ENCODE data around the gene GATAD2B. TPM values are rescaled to one million over a fixed set of nuclear protein-coding genes. Genes with fewer than 3 reads are reported as not detected.

GATAD2B gene
- total and polyA plus RNA-seq, 8 donors: 2.7 to 26.3 (median 16.0) TPM

- TF ChIP-seq CTCF (IDR thresholded peaks at IDR 0.05): no peak
- no peak for TF ChIP-seq EP300 (IDR thresholded peaks at IDR 0.05)
- TF ChIP-seq POLR2AphosphoS5 (IDR thresholded peaks at IDR 0.05): no peak
- no peaks in the 10 kb centered on the region for H3K9me3 ChIP-seq
- no peak overlapping the region for H3K4me3 ChIP-seq
- intact Hi-C loops (cut with DNase I; ENCODE audit: low total_unique reads): loop anchor here (5.0 to 10.0 kb wide), 2 partner anchors 149 to 192 kb away; partner anchors contain the start of genes DENND4B and RAB13
- 61 to 82% (median 78%) methylated on average over 9 to 18 of the region's 18 CpGs for WGBS, 5 donors
- peaks cover 0 to 24% (median 13%) of the 10 kb centered on the region in 4 donors for H3K4me1 ChIP-seq
- H3K36me3 ChIP-seq: peaks cover 0 to 7% (median 3%) of the 10 kb centered on the region in 4 donors
- no peak overlapping the region for H3K27ac ChIP-seq
- DNase-seq: peak in 1 of 2 donors; percentile 22
- peaks cover 0 to 14% (median 0%) of the 10 kb centered on the region in 3 donors for H3K27me3 ChIP-seq
These were observed 127.4 kb downstream of the GATAD2B start for GRCh38 chr1:153795330-153795837.

GRCh38 chr1:153794624-153795329 is 128.0 kb downstream of the GATAD2B start:
- Histone ChIP-seq H3K36me3 (peaks cover 0 to 3% (median under 1%) of the 10 kb centered on the region in 4 donors), H3K4me1 (peaks cover 6 to 30% (median 15%) of the 10 kb centered on the region in 4 donors), H3K27me3 (peaks cover 0 to 14% (median 0%) of the 10 kb centered on the region in 3 donors), H3K27ac (no peak overlapping the region), H3K4me3 (no peak overlapping the region), H3K9me3 (no peaks in the 10 kb centered on the region)
- 48 to 57% (median 54%) methylated on average over 5 to 14 of the region's 14 CpGs for WGBS, 5 donors
- TF ChIP-seq POLR2A (IDR thresholded peaks at IDR 0.05) (no peak), POLR2AphosphoS5 (IDR thresholded peaks at IDR 0.05) (no peak), CTCF (IDR thresholded peaks at IDR 0.05) (no peak), EP300 (IDR thresholded peaks at IDR 0.05) (no peak)
- peak in 1 of 2 donors; percentile 59 for DNase-seq
- intact Hi-C loops (cut with DNase I; ENCODE audit: low total_unique reads): loop anchor here (5.0 to 10.0 kb wide), 2 partner anchors 150 to 193 kb away; partner anchors contain the start of genes DENND4B and RAB13

- TF ChIP-seq POLR2A (IDR thresholded peaks at IDR 0.05) (no peak), EP300 (IDR thresholded peaks at IDR 0.05) (no peak), POLR2AphosphoS5 (IDR thresholded peaks at IDR 0.05) (no peak), CTCF (IDR thresholded peaks at IDR 0.05) (no peak)
- no peak overlapping the region for H3K27ac ChIP-seq
- H3K4me1 ChIP-seq: peaks cover 6 to 37% (median 18%) of the 10 kb centered on the region in 4 donors
- peaks cover 0 to 14% (median 0%) of the 10 kb centered on the region in 3 donors for H3K27me3 ChIP-seq
- H3K4me3 ChIP-seq: no peak overlapping the region
- WGBS, 5 donors: 75 to 84% (median 83%) methylated on average over 10 to 12 of the region's 12 CpGs
- intact Hi-C loops (cut with DNase I; ENCODE audit: low total_unique reads): loop anchor here (10.0 kb wide), 1 partner anchor 151 kb away; the partner anchor contains the start of gene DENND4B
- no peaks in the 10 kb centered on the region for H3K36me3 ChIP-seq
- DNase-seq: no peak
- H3K9me3 ChIP-seq: no peaks in the 10 kb centered on the region
These were observed 128.7 kb downstream of the GATAD2B start for GRCh38 chr1:153793973-153794615.

- H3K4me3 ChIP-seq: no peak overlapping the region
- DNase-seq: no peak
- no peak for TF ChIP-seq POLR2AphosphoS5 (IDR thresholded peaks at IDR 0.05)
- TF ChIP-seq POLR2A (IDR thresholded peaks at IDR 0.05): no peak
- no peak for TF ChIP-seq CTCF (IDR thresholded peaks at IDR 0.05)
- no peak for TF ChIP-seq EP300 (IDR thresholded peaks at IDR 0.05)
- no peaks in the 10 kb centered on the region for H3K36me3 ChIP-seq
- WGBS, 5 donors: 63 to 82% (median 77%) methylated on average over 9 of the region's 9 CpGs
- H3K27me3 ChIP-seq: peaks cover 0 to 14% (median 0%) of the 10 kb centered on the region in 3 donors
- no peak overlapping the region for H3K27ac ChIP-seq
- peaks cover 6 to 43% (median 20%) of the 10 kb centered on the region in 4 donors for H3K4me1 ChIP-seq
- no peaks in the 10 kb centered on the region for H3K9me3 ChIP-seq
- intact Hi-C loops (cut with DNase I; ENCODE audit: low total_unique reads): loop anchor here (10.0 kb wide), 1 partner anchor 151 kb away; the partner anchor contains the start of gene DENND4B
These were observed 129.4 kb downstream of the GATAD2B start for GRCh38 chr1:153793261-153793972.

Measured in stomach (tissue), 9 donors.